ENCODE results near the gene SCNN1A. TPM values are rescaled to one million over a fixed set of nuclear protein-coding genes. Genes with fewer than 3 reads are reported as not detected.

The SCNN1A gene
- total RNA-seq, 1 experiment from 2014 or later: 136 TPM

DNA sequence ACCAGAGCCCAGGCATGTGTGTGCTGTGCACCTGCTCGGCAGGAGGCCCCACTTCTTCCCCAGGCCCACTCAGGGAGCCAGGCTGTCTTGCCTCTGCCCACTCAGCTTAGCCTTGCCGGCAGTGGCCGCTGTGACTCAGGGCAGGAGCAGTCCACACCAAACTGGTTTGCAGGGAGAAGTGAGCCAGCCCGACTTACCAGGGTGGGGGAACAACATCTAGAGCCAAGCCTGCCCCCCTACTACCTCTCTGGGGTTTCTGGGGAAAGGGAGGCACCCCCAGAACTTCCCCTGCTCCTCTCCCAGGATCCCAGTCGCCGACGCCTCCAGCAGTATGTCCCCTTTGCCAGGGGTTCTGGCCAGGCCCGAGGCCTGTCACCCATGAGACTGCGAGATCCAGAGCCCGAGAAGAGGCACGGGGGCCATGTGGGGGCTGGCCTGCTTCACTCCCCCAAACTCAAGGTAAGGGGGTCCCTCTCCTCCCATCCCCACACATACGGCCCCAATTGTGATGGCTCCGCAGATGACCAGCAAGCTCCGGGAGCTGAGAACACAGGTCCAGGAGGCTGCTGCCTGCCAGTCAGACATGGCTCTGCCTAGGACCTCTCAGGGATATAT is 61.9 kb downstream of the SCNN1A start:
- H3K4me1 Mint-ChIP-seq (ENCODE audit: insufficient read depth, unreplicated experiment): peaks cover 14% of the 10 kb centered on the region
- H3K27ac Mint-ChIP-seq (ENCODE audit: low read depth, unreplicated experiment): no peak overlapping the region
- TF ChIP-seq, protein P1, sequence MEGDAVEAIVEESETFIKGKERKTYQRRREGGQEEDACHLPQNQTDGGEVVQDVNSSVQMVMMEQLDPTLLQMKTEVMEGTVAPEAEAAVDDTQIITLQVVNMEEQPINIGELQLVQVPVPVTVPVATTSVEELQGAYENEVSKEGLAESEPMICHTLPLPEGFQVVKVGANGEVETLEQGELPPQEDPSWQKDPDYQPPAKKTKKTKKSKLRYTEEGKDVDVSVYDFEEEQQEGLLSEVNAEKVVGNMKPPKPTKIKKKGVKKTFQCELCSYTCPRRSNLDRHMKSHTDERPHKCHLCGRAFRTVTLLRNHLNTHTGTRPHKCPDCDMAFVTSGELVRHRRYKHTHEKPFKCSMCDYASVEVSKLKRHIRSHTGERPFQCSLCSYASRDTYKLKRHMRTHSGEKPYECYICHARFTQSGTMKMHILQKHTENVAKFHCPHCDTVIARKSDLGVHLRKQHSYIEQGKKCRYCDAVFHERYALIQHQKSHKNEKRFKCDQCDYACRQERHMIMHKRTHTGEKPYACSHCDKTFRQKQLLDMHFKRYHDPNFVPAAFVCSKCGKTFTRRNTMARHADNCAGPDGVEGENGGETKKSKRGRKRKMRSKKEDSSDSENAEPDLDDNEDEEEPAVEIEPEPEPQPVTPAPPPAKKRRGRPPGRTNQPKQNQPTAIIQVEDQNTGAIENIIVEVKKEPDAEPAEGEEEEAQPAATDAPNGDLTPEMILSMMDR (IDR thresholded peaks at IDR 0.05; ENCODE audit: unreplicated experiment): no peak
- no TSS peak for BruUV-seq (replicated peaks)
- H3K4me3 Mint-ChIP-seq (ENCODE audit: unreplicated experiment): peak overlapping the region; percentile 24
- DNase-seq (ENCODE audit: unreplicated experiment): no peak
- intact Hi-C loops (cut with micrococcal nuclease): no loop called here
- H3K9me3 Mint-ChIP-seq (ENCODE audit: unreplicated experiment): no peaks in the 10 kb centered on the region
- ChIA-PET CTCF (interaction anchor here (0.6 to 3.2 kb wide), 9 partner anchors 22 to 125 kb away, joined by 3 to 20 read pairs (median 3); no protein-coding TSS in a partner anchor), POLR2A (interaction anchor here (0.6 to 3.9 kb wide), 22 partner anchors 9 to 221 kb away, joined by 3 to 27 read pairs (median 6); partner anchors contain the start of genes GAPDH, LTBR, SCNN1A and TNFRSF1A)
- H3K36me3 Mint-ChIP-seq (ENCODE audit: insufficient read depth, unreplicated experiment): no peaks in the 10 kb centered on the region
- H3K27me3 Mint-ChIP-seq (ENCODE audit: insufficient read depth, unreplicated experiment): no peaks in the 10 kb centered on the region

DNA sequence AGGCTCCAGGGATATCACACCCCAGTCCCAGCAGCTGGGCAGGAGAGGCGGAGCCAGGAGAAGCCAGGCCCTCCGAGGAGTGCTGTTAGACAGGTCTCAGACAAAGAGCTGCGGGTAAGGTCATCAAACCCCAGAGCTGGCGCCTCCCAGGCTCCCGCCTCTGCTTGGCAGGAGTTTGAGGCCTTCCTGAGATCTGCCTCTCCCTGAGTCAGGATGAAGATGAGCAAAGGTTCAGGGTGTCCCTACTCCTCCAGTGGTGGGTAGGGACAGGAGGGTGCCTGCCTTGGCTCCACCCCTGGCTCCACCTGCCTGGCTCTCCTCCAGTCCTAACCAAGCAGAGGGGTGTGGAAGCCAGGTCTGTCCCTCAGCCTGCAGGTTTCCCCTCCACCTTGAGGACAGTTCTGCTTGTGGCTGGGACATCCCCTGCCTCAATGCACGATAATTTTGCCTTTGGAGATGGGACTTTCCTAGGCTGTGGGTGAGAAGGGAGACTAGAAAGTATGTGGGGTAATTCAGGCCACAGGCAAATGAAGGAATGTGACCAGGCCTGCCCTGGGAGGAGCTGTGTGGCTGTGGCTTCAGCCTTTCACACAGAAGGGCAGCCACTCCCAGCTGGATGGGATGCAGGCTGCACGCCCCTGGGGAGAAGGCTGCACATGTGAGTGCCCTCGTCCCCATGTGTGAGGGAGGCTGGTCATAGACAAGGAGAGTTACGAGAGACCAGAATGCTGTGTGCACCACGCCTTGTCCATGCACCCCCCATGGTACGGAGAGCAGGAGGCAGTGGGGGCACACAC is 62.6 kb downstream of the SCNN1A start:
- intact Hi-C loops (cut with micrococcal nuclease): no loop called here
- Mint-ChIP-seq H3K4me1 (ENCODE audit: insufficient read depth, unreplicated experiment) (peaks cover 14% of the 10 kb centered on the region), H3K36me3 (ENCODE audit: insufficient read depth, unreplicated experiment) (no peaks in the 10 kb centered on the region), H3K4me3 (ENCODE audit: unreplicated experiment) (peak overlapping the region; percentile 24), H3K9me3 (ENCODE audit: unreplicated experiment) (no peaks in the 10 kb centered on the region), H3K27ac (ENCODE audit: low read depth, unreplicated experiment) (peak overlapping the region; percentile 54), H3K27me3 (ENCODE audit: insufficient read depth, unreplicated experiment) (no peaks in the 10 kb centered on the region)
- ChIA-PET POLR2A (interaction anchor here (0.7 to 3.9 kb wide), 25 partner anchors 10 to 221 kb away, joined by 3 to 27 read pairs (median 5); partner anchors contain the start of genes GAPDH, LTBR, SCNN1A and TNFRSF1A), CTCF (interaction anchor here (0.6 to 3.2 kb wide), 11 partner anchors 23 to 170 kb away, joined by 3 to 20 read pairs (median 3); no protein-coding TSS in a partner anchor)
- peak; percentile 84 for DNase-seq (ENCODE audit: unreplicated experiment)
- BruUV-seq (replicated peaks): no TSS peak
- TF ChIP-seq, protein P1 (IDR thresholded peaks at IDR 0.05; ENCODE audit: unreplicated experiment): no peak

DNA sequence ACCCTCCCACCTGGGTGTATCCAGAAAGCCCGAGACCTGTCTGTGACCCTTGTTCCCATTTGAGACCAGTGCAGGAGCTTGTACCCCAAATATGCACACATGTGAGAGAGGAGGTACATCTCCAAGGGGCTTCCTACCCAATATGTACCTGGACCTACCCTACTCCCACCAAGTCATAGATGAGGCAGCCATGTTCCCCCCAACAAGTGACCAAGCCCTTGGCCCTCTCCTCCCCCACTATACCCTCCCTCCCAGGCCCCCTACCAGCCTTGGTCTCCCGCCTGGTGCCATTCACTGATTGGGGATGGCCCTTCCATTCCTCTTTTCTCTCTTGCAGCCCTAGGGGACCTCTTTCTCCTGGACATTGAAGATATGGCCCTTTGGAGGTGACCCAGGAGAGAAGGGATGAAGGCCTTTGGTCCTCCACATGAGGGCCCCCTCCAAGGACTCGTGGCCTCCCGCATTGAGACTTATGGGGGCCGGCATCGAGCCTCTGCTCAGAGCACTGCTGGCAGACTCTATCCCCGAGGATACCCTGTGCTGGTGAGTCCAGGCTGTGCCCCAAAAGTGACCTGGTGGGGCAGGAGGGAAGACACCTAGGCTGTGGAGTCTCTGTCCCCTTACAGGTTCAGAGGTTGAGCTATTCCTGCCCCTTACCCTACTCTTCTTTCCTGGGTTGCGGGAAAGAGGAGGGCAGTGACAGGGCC is 63.4 kb downstream of the SCNN1A start:
- no peaks in the 10 kb centered on the region for H3K36me3 Mint-ChIP-seq (ENCODE audit: insufficient read depth, unreplicated experiment)
- peak overlapping the region; percentile 24 for H3K4me3 Mint-ChIP-seq (ENCODE audit: unreplicated experiment)
- DNase-seq (ENCODE audit: unreplicated experiment): no peak
- H3K27ac Mint-ChIP-seq (ENCODE audit: low read depth, unreplicated experiment): peak overlapping the region; percentile 54
- H3K27me3 Mint-ChIP-seq (ENCODE audit: insufficient read depth, unreplicated experiment): no peaks in the 10 kb centered on the region
- intact Hi-C loops (cut with micrococcal nuclease): no loop called here
- H3K4me1 Mint-ChIP-seq (ENCODE audit: insufficient read depth, unreplicated experiment): peaks cover 14% of the 10 kb centered on the region
- TF ChIP-seq, protein P1 (IDR thresholded peaks at IDR 0.05; ENCODE audit: unreplicated experiment): no peak
- CTCF ChIA-PET: interaction anchor here (0.7 to 3.2 kb wide), 4 partner anchors 23 to 169 kb away, joined by 3 to 20 read pairs (median 6); no protein-coding TSS in a partner anchor
- BruUV-seq (replicated peaks): no TSS peak
- POLR2A ChIA-PET: interaction anchor here (0.7 to 3.9 kb wide), 20 partner anchors 11 to 154 kb away, joined by 3 to 27 read pairs (median 6); partner anchors contain the start of genes LTBR, SCNN1A and TNFRSF1A
- H3K9me3 Mint-ChIP-seq (ENCODE audit: unreplicated experiment): no peaks in the 10 kb centered on the region

Measured in MCF 10A (cell line).